Embryonic facial prominence (tissue), 1 donor: ENCODE data around the gene ACOT7.
A peak's percentile ranks its signal among the peaks of the same experiment; 100 is the strongest.

Source experiments
- DNase-seq: peaks from one replicate; pipeline ENCODE4 v3.0.0-alpha.2; 2016; ENCODE audit errors: extremely low spot score

Gene ACOT7

DNA sequence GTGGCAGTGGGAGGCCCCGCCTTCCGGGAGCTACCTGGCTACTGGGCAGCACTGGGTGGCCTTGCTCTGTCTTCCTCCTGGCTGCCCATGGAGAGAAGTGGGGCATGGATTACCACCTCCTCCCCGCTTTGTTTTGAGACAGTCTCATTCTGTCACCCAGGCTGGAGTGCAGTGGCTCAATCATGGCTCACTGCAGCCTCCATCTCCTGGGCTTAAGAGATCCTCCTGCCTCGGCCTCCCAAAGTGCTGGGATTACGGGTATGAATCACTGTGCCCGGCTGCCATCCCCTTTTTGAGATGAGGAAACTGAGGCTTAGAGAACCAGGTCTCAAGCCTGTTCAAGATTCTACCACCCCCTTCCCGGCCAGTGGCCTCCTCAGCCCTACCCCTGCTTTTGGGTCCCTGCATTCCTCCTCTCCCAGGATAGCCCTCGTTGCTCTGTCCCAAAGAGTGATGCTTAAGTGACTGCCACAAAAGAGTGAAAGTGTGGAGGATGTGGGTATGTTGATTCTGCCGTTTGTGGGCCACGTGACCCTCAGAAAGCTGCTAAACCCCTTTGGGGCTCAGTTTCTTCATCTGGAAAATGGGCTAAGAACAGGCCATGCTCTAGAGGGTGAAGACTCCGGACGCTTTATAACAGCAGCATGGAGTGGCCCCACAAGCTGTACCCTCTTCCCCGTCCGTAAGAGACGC, 141.7 kb downstream of the ACOT7 start:
- no peak for DNase-seq

DNA sequence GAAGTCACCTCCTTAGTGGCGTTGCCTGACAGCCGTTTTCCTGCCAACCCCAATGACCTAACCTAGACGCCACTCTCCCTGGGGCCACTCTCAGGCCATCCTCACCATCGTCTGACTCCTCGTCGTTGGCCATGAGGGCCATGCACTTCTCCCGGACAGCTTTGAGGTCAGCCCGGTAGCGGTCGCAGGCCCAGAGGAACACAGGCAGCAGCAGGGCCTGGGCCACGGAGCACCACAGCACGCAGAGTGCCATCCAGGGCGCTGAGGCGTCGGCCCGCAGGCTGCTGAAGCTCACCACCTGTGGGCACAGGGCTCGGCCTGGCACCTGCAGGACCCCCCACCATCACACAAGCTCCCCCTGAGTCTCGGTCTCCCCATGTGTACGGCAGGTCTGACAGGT, 142.3 kb downstream of the ACOT7 start:
- no peak for DNase-seq

- DNase-seq, result no peak
These were observed 143.6 kb downstream of the ACOT7 start for GRCh38 chr1:6249739-6250689.

DNA sequence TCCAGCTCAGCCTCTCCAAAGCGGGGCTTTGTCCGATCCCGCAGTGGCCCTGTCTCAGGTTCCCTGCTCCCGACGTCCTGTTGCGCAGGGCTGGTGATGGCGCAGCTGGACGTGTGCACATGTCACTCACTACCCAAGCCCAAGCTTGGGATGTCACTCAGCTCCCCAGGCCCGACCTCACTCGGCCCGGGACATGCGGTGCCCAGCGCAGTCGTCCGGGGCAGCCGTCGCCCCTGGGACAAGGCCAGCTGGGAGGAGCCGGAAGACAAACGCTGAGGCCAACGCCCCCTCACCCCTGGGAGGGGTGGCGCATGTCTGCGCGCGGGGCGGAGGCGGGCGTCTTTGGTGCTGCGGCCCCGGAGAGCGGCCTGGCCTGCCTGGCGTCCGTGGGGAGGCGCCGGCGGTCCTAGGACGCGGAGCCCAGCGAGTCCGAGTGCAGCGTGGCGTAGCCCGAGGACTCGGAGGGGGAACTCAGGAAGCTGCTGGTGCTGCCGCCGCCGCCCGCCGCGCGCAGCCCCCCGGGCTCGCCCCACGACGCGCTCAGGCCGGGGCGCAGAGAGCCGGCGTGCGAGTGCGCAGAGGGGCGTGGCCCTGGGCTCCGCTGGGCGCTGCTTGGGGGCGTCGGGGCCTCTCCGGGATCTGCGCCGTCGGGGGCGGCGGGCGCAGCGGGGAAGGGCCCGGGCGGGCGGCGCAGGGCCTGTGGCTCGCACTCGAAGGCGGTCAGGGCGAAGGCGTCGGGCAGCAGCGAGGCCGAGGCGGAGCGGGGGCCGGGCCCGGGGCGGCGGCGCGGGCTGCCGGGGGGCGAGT, 144.4 kb downstream of the ACOT7 start:
- no peak for DNase-seq

DNA sequence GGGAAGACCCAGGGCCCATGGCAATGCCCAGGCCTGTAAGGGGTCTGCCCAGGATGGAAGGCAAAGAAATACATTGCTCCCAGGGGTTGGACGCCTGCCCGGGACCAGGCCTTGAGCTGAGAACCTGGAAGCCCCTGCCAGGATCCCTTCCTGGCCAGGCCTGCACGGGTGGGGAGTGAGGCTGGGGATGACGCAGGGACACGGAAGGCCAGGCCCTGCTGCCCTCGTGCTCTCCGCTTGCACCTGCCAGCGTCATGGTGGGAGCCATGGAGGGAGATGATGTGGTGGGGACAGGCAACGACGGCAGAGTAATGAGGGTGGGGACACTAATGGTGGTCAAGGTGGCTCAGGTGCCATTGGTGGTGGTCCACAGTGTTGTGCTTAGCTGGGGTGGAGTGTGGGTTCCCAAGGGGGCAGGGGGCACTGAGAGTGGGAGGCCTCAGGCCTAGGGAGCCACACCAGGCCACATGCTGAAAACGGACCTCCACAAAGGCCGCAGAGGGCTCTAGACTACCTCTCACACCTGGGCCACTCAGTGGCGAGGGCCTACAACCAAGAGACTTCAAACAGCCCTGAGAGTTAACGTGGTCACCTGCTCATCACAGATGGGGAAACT, 145.3 kb downstream of the ACOT7 start:
- no peak for DNase-seq

DNA sequence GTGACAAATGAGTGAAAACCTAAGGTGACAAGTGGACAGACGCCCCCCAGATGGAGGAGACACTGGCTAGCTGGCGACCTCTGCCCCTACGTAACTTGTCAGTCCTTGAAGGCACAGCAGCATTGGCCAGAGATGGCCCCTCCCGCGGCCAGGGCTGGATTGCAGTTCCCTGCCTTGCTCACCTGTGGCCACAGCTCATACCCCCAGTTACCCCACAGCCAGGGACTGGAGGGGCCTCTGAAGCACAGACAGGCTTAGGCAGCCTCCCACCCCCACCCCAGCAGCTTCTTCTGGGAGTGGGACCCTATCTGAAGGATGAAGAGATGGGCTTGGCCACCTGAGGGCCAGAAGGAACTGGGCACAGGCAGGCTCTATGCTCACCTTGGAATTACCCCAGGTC, 145.9 kb downstream of the ACOT7 start:
- no peak for DNase-seq

DNA sequence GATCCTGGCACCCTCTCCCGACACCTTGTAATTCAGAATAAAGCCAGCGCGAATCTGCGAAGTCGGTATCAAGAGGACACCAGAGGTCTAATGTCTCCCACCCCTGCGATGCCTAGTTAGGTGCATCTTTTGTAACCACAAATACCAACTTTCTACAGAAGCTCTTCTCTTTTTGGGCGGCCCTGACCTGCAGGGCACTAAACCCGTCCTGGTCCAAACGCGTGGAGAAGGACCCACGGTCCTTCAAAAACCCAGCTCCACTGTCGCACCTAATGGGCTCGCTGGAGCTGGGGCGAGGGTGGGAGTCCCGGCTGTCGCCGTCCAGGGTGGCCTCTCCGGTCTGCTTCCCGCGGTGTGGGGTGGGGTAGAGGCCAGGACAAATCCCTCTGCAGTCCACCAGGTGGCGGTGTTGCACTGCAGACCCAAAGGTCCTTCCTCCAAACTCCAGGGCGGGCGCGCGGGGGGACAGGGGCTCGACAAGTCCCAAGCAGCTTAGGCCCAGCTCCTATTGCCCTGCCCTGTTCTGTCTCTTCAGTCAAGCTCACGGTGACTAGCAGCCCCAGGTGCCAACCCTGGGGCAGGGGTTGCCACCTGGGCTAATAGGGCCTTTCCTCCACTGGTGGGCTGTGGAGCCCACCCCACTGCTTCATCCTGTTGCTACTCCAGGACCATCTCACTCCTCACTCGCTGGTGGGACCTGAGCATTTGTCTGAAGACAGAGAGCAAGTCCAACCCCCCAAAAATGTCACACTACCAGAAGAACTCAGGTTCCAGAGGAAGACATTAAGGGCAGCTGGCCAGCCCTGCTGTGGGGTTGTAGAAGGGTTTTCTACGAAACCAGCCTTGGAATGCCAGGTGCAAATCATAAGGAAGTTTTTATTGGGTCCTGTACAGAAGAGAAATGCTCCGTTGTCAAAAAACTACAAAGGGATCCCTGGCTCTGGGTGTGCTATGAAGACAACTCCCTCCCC, 146.8 kb downstream of the ACOT7 start:
- no peak for DNase-seq

GRCh38 chr1:6245869-6246496, 147.6 kb downstream of the ACOT7 start:
- no peak for DNase-seq

DNA sequence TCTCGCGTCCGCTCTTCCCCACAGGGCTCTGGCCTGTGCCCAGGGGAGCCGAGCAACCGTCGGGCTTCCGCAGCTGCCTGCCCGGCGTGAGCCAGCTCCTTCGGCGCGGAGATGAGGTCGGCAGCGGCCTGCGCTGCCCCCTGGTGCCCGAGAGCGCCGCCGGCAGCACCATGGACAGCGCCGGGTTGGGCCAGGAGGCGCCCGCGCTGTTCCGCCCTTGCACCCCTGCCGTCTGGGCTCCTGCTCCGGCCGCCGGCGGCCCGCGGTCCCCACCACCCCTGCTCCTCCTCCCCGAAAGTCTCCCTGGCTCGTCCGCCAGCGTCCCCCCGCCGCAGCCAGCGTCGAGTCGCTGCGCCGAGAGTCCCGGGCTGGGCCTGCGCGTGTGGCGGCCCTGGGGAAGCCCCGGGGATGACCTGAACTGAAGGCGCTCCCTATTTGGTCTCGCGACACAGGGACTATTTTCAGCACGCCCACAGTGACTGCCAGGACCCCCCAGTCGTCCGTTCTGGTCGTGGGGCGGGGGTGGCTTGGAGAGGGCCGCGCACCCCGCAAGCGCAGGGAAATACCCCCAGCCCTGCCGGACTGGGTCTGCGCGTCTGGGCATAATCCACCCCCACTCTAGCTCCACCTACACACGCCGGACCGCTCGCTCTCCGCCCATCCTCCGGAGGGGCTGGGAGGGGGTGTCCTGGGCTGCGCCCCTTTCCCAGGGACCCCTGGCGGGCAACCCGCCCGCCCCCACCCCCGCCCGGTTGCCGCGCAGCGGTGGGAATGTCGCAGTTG, 148.3 kb downstream of the ACOT7 start:
- DNase-seq, result peak; percentile 57

- DNase-seq, result no peak
These were observed 149.0 kb downstream of the ACOT7 start for GRCh38 chr1:6244401-6245049.

GRCh38 chr1:6243993-6244392, 149.6 kb downstream of the ACOT7 start, which contains the start of gene HES3:
TSS of gene HES3 (plus strand) at chr1:6244179. CDS start at chr1:6244366, 187 bp downstream.
- DNase-seq, result no peak

- DNase-seq, result no peak
These were observed 150.3 kb downstream of the ACOT7 start for GRCh38 chr1:6243053-6243834.

- no peak for DNase-seq
These were observed 151.5 kb downstream of the ACOT7 start for GRCh38 chr1:6241887-6242740.

DNA sequence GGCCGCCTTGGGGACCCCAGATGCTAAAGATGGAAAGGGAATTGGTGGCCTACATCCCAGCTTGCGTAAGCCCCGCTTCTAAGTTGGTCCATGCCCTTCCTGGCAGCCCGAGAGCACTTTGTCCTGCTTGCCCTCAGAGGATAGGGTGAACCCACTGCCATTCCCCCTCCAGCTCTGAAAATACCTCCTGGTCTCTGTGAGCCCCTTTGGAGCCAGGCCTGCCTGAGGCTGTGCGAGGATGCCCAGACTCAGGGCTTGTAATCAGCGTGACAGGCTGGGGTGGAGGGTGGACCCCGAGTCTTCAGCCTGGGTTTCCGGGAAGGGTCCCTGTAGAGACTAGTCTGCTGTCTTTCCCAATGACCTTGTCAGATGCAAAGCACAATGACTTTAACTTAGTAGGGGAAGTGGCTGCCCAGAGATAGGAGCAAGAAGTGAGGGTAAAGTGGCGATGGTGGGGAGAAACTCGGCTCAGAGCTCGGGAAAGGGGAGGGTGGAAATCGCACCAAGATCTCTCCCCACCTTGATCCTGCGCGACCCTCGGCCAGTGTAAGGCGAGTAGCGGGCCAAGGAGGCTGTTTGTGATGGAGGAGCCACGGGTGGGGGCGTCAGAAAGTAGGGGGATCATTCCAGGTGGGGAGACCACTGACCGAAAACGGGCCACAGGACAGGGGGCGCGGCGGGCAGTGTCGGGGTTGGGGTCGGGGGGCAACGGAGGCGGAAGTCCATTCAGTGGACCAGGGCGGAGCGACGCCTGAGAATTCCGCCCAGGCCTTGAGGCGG, 152.3 kb downstream of the ACOT7 start:
- no peak for DNase-seq

DNA sequence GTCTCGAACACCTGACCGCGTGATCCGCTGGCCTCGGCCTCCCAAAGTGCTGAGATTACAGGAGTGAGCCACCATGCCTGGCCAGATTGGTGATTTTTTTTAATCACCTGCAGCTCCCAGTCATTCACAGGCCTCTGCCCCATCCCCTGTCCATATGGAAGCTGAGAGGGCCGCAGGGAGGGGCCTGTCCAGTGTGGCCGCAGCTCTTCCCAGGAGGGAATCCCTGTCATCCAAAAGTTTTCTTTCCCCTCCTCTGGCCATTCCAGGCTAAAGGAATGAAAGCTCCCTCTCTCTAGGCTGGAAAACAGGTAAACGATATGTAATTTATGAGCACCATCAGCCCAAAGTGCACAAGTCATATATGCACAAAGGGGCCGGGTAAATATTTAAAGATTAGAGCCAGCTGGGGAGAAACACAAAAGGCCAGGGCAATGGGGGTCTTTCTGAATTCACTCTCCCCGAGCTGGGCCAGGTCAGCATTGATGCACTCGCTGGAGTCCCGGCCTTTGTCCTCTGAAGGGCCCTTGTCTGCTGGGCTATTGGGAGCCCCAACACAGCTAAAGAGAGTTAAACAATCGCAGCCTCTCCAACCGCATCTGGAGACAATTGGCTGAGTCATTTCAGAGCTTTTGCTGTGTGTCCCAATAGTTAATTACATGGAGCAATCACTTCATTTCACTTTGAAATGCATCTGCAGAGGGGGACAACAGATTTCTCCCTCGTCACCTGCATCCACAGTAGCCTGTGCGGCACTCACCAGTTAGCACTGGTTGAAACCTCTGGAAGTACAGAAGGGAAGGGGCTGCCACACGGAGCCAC, 153.4 kb downstream of the ACOT7 start:
- DNase-seq, result no peak
